Spinal cord (tissue), 10 donors: Measurements from ENCODE around the gene PCNX1. TPM values are rescaled to one million over a fixed set of nuclear protein-coding genes. Genes with fewer than 3 reads are reported as not detected.
A peak's percentile ranks its signal among the peaks of the same experiment; 100 is the strongest.

Source experiments
- DNase-seq, 6 donors: peaks; one replicate each; pipeline versions ENCODE4 v3.0.0 to v3.0.0-alpha.2; 2013 to 2015; ENCODE audit warnings: low spot score in 6 of 6, low read depth in 4 of 6
- H3K27ac ChIP-seq: one replicate; pipeline ENCODE4 v1.5.1; 2013; ENCODE audit warnings: low read depth, low read length, control low read depth
- H3K27me3 ChIP-seq: one replicate; pipeline ENCODE4 v1.6.1; 2013; ENCODE audit warnings: low read length; ENCODE audit not compliant: control insufficient read depth, insufficient read depth
- H3K36me3 ChIP-seq: one replicate; pipeline ENCODE4 v1.6.1; 2013; ENCODE audit warnings: low read length; ENCODE audit not compliant: control insufficient read depth, insufficient read depth
- H3K4me1 ChIP-seq: one replicate; pipeline ENCODE4 v1.6.1; 2013; ENCODE audit warnings: low read length; ENCODE audit not compliant: control insufficient read depth, insufficient read depth
- H3K4me3 ChIP-seq: one replicate; pipeline ENCODE4 v1.5.1; 2013; ENCODE audit warnings: low read depth, low read length, control low read depth
- H3K9me3 ChIP-seq: one replicate; pipeline ENCODE4 v1.6.1; 2013; ENCODE audit warnings: low read length; ENCODE audit not compliant: control insufficient read depth, insufficient read depth
- WGBS: methylation state at CpG from one replicate; pipeline ENCODE4 v1.1.5; 2013; ENCODE audit warnings: missing lambda C conversion rate; ENCODE audit not compliant: insufficient coverage; 5-methylcytosine and 5-hydroxymethylcytosine counted together
- polyA plus RNA-seq, 2 donors: library from polyadenylated mRNA; unstranded; fragments of 120-200 nt; gene quantifications; one replicate each; pipeline ENCODE4 v1.2.1, GENCODE V29; 2013; ENCODE audit not compliant: insufficient read length in 2 of 2
- total RNA-seq, 2 donors: library from RNA; depleted of rRNA in 1 of 2; stranded (reverse); fragments of 120-200 nt in 1 of 2; fragments of >200 nt in 1 of 2; gene quantifications; one replicate each; pipeline versions ENCODE4 v1.2.3 to v1.2.4, GENCODE V29; 2013 to 2014
- donor health status: healthy.

The PCNX1 gene
- total and polyA plus RNA-seq, 4 donors: 30.8 to 140 (median 47.0) TPM

GRCh38 chr14:71108398-71109119, 201.3 kb downstream of the PCNX1 start:
- Histone ChIP-seq H3K27ac (peak overlapping the region; percentile 61), H3K4me1 (peaks cover 5% of the 10 kb centered on the region), H3K4me3 (no peak overlapping the region), H3K9me3 (no peaks in the 10 kb centered on the region), H3K27me3 (no peaks in the 10 kb centered on the region), H3K36me3 (peaks cover 16% of the 10 kb centered on the region)
- 63% methylated on average over 14 of the region's 16 CpGs for WGBS
- peak in 5 of 6 donors; percentile 21 to 70 (median 36) for DNase-seq

- Histone ChIP-seq H3K4me3 (no peak overlapping the region), H3K36me3 (peaks cover 5% of the 10 kb centered on the region), H3K27me3 (no peaks in the 10 kb centered on the region), H3K9me3 (no peaks in the 10 kb centered on the region), H3K4me1 (peaks cover 4% of the 10 kb centered on the region), H3K27ac (no peak overlapping the region)
- no peak for DNase-seq
Measured at GRCh38 chr14:71113376-71113775, 206.1 kb downstream of the PCNX1 start.

DNA sequence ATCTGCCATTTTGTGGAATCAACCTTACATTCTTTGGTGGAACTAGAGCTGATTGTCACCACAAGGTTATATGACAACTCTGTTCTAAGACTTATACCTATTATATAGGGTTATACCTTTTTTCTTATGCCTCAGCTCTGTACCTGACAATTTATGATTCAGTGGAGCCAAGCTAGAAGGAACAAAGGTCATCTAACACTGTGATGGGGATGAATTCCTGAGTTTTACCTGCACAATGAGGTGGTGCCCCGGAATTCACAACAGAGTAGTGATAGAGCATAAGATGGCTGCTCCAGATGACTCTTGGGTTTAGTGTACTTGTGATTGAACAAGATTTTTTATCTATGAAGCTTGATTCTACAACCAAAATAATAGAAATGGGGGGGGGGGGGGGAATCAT, 207.3 kb downstream of the PCNX1 start:
- Histone ChIP-seq H3K9me3 (no peaks in the 10 kb centered on the region), H3K27me3 (no peaks in the 10 kb centered on the region), H3K4me3 (no peak overlapping the region), H3K27ac (no peak overlapping the region), H3K36me3 (no peaks in the 10 kb centered on the region), H3K4me1 (no peaks in the 10 kb centered on the region)
- WGBS: no CpG with 5 or more reads among the region's 1 CpG
- DNase-seq: no peak

GRCh38 chr14:71115306-71115705, 208.0 kb downstream of the PCNX1 start:
- H3K27me3 ChIP-seq: no peaks in the 10 kb centered on the region
- H3K4me1 ChIP-seq: no peaks in the 10 kb centered on the region
- no CpG with 5 or more reads among the region's 2 CpGs for WGBS
- no peak overlapping the region for H3K27ac ChIP-seq
- no peak overlapping the region for H3K4me3 ChIP-seq
- no peak for DNase-seq
- no peaks in the 10 kb centered on the region for H3K9me3 ChIP-seq
- no peaks in the 10 kb centered on the region for H3K36me3 ChIP-seq

- H3K27ac ChIP-seq: no peak overlapping the region
- no CpG with 5 or more reads among the region's 7 CpGs for WGBS
- no peaks in the 10 kb centered on the region for H3K36me3 ChIP-seq
- H3K27me3 ChIP-seq: no peaks in the 10 kb centered on the region
- H3K4me3 ChIP-seq: no peak overlapping the region
- no peaks in the 10 kb centered on the region for H3K4me1 ChIP-seq
- no peaks in the 10 kb centered on the region for H3K9me3 ChIP-seq
- no peak for DNase-seq
Measured at GRCh38 chr14:71115821-71116567, 208.7 kb downstream of the PCNX1 start.

- H3K4me3 ChIP-seq: no peak overlapping the region
- WGBS: no CpG with 5 or more reads among the region's 8 CpGs
- H3K4me1 ChIP-seq: no peaks in the 10 kb centered on the region
- H3K9me3 ChIP-seq: no peaks in the 10 kb centered on the region
- no peaks in the 10 kb centered on the region for H3K27me3 ChIP-seq
- H3K27ac ChIP-seq: no peak overlapping the region
- H3K36me3 ChIP-seq: peaks cover 2% of the 10 kb centered on the region
- no peak for DNase-seq
Measured at GRCh38 chr14:71116568-71117122, 209.4 kb downstream of the PCNX1 start.

DNA sequence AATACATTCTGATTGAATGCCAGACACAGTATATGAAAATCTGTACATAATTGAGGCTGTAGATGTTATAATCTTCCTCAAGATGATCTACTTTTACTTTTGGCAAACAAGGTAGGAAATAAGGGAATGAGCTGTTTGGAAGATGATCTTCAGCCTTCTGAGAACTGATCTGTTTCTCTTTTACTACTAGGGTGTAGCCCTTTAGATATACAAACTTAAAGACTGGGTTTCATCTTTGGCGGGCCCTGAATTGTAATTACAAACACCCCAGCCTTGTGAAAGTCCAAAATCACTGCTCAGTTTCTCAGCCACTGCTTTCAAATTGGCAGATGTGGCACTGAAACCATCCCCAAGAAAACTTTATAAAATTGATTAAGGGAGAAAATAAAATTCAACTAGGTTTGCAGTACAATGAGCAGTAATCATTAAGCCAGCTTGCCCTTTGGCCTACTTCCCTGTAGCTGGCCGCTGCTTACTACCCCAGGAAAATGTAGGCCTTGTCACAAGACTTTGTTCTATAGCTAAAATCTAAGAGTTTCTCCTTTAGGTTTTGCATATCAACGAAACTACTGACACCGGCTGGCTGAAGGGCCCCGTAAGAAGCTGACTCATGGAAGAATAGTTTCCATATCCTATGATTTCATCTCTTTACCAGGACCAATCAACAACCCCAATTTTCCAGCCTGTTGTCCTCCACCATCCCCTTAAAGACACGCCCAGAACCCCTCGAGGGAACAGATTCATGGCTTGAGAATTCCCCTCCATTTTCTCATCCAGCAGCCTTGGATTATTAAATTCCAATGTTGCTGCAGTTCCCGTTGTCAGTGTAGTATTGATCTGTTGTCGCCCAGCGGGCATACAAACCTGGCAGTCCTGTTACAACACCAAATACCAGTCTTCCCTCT, 210.8 kb downstream of the PCNX1 start:
- DNase-seq: no peak
- Histone ChIP-seq H3K36me3 (peaks cover 3% of the 10 kb centered on the region), H3K27me3 (no peaks in the 10 kb centered on the region), H3K27ac (no peak overlapping the region), H3K9me3 (no peaks in the 10 kb centered on the region), H3K4me3 (no peak overlapping the region), H3K4me1 (no peaks in the 10 kb centered on the region)
- WGBS: 97% methylated on average over 8 of the region's 10 CpGs

GRCh38 chr14:71119075-71119474, 211.8 kb downstream of the PCNX1 start:
- Histone ChIP-seq H3K9me3 (no peaks in the 10 kb centered on the region), H3K4me1 (no peaks in the 10 kb centered on the region), H3K27ac (no peak overlapping the region), H3K36me3 (peaks cover 3% of the 10 kb centered on the region), H3K27me3 (no peaks in the 10 kb centered on the region), H3K4me3 (no peak overlapping the region)
- no peak for DNase-seq
- 100% methylated on average over 1 of the region's 1 CpG for WGBS

GRCh38 chr14:71119832-71120231, 212.6 kb downstream of the PCNX1 start:
- no peak for DNase-seq
- Histone ChIP-seq H3K36me3 (peaks cover 3% of the 10 kb centered on the region), H3K4me1 (no peaks in the 10 kb centered on the region), H3K9me3 (no peaks in the 10 kb centered on the region), H3K27me3 (no peaks in the 10 kb centered on the region), H3K27ac (no peak overlapping the region), H3K4me3 (no peak overlapping the region)
- 100% methylated on average over 1 of the region's 1 CpG for WGBS
